ENCODE measurements around the gene TARS3. TPM values are rescaled to one million over a fixed set of nuclear protein-coding genes. Genes with fewer than 3 reads are reported as not detected.

TARS3 gene
- total RNA-seq, 4 donors from 2014 or later, result 16.7 to 26.6 (median 23.5) TPM

- no peak for DNase-seq (ENCODE audit: extremely low spot score)
- Histone ChIP-seq H3K27ac (replicated peaks in 1 of 4) (no peak overlapping the region), H3K27me3 (no peaks in the 10 kb centered on the region), H3K4me1 (peaks cover 8 to 22% (median 16%) of the 10 kb centered on the region in 4 donors), H3K4me3 (no peak overlapping the region), H3K9me3 (peaks cover 0 to 10% (median 0%) of the 10 kb centered on the region in 4 donors), H3K36me3 (peaks cover 0 to 4% (median 0%) of the 10 kb centered on the region in 4 donors)
- TF ChIP-seq CTCF (IDR thresholded peaks at IDR 0.05), result no peak
- no peak for TF ChIP-seq POLR2AphosphoS5 (IDR thresholded peaks at IDR 0.05)
- TF ChIP-seq POLR2A (IDR thresholded peaks at IDR 0.05; ENCODE audit: low read depth), result no peak
- TF ChIP-seq EP300 (IDR thresholded peaks at IDR 0.05), result no peak
- intact Hi-C loops (cut with DNase I), result no loop called here
- WGBS, result 96% methylated on average over 6 of the region's 6 CpGs
Observed at GRCh38 chr15:101623367-101624304, 100.6 kb downstream of the TARS3 start.

GRCh38 chr15:101621961-101622360 is 102.3 kb downstream of the TARS3 start:
- no peak for DNase-seq (ENCODE audit: extremely low spot score)
- TF ChIP-seq EP300 (IDR thresholded peaks at IDR 0.05) (no peak), POLR2AphosphoS5 (IDR thresholded peaks at IDR 0.05) (no peak), CTCF (IDR thresholded peaks at IDR 0.05) (no peak), POLR2A (IDR thresholded peaks at IDR 0.05; ENCODE audit: low read depth) (no peak)
- H3K27me3 ChIP-seq, result no peaks in the 10 kb centered on the region
- H3K27ac ChIP-seq (replicated peaks in 1 of 4), result no peak overlapping the region
- WGBS, result 67% methylated on average over 3 of the region's 3 CpGs
- intact Hi-C loops (cut with DNase I), result no loop called here
- H3K4me3 ChIP-seq, result no peak overlapping the region
- H3K9me3 ChIP-seq, result peaks cover 0 to 10% (median 0%) of the 10 kb centered on the region in 4 donors
- H3K36me3 ChIP-seq, result peaks cover 0 to 4% (median 0%) of the 10 kb centered on the region in 4 donors
- H3K4me1 ChIP-seq, result peaks cover 8 to 22% (median 16%) of the 10 kb centered on the region in 4 donors

GRCh38 chr15:101620671-101621070 is 103.6 kb downstream of the TARS3 start:
- Histone ChIP-seq H3K9me3 (peaks cover 0 to 10% (median 0%) of the 10 kb centered on the region in 4 donors), H3K27ac (replicated peaks in 1 of 4) (peak overlapping the region; percentile 43 to 67 (median 58)), H3K36me3 (peaks cover 0 to 2% (median 0%) of the 10 kb centered on the region in 4 donors), H3K27me3 (no peaks in the 10 kb centered on the region), H3K4me1 (peaks cover 18 to 34% (median 27%) of the 10 kb centered on the region in 4 donors), H3K4me3 (no peak overlapping the region)
- DNase-seq (ENCODE audit: extremely low spot score), result peak; percentile 57
- 65% methylated on average over 7 of the region's 10 CpGs for WGBS
- TF ChIP-seq POLR2AphosphoS5 (IDR thresholded peaks at IDR 0.05) (no peak), POLR2A (IDR thresholded peaks at IDR 0.05; ENCODE audit: low read depth) (no peak), EP300 (IDR thresholded peaks at IDR 0.05) (no peak), CTCF (IDR thresholded peaks at IDR 0.05) (no peak)
- intact Hi-C loops (cut with DNase I), result no loop called here

- DNase-seq (ENCODE audit: extremely low spot score), result no peak
- intact Hi-C loops (cut with DNase I), result no loop called here
- Histone ChIP-seq H3K4me3 (no peak overlapping the region), H3K9me3 (peaks cover 0 to 10% (median 0%) of the 10 kb centered on the region in 4 donors), H3K27ac (replicated peaks in 1 of 4) (no peak overlapping the region), H3K4me1 (peaks cover 24 to 44% (median 34%) of the 10 kb centered on the region in 4 donors), H3K36me3 (no peaks in the 10 kb centered on the region), H3K27me3 (no peaks in the 10 kb centered on the region)
- 96% methylated on average over 6 of the region's 6 CpGs for WGBS
- TF ChIP-seq CTCF (IDR thresholded peaks at IDR 0.05) (no peak), POLR2A (IDR thresholded peaks at IDR 0.05; ENCODE audit: low read depth) (no peak), EP300 (IDR thresholded peaks at IDR 0.05) (no peak), POLR2AphosphoS5 (IDR thresholded peaks at IDR 0.05) (no peak)
Observed at GRCh38 chr15:101619615-101619865, 104.7 kb downstream of the TARS3 start.
